Activated CD8-positive, alpha-beta memory T cell treated with anti-CD3 and anti-CD28 coated beads for 4 hours (primary cell): Measurements from ENCODE around the gene TC2N.
A peak's percentile ranks its signal among the peaks of the same experiment; 100 is the strongest.
"Not testable (repeated sequence)": the region's sequence is repeated elsewhere in the genome, so short reads cannot be mapped to it uniquely, and the experiment has no call there.

Experiments used
- DNase-seq, 2 donors: peaks; one replicate each; pipeline ENCODE4 v3.0.0-alpha.2; 2020; ENCODE audit warnings: low read depth in 2 of 2

The TC2N gene

DNA sequence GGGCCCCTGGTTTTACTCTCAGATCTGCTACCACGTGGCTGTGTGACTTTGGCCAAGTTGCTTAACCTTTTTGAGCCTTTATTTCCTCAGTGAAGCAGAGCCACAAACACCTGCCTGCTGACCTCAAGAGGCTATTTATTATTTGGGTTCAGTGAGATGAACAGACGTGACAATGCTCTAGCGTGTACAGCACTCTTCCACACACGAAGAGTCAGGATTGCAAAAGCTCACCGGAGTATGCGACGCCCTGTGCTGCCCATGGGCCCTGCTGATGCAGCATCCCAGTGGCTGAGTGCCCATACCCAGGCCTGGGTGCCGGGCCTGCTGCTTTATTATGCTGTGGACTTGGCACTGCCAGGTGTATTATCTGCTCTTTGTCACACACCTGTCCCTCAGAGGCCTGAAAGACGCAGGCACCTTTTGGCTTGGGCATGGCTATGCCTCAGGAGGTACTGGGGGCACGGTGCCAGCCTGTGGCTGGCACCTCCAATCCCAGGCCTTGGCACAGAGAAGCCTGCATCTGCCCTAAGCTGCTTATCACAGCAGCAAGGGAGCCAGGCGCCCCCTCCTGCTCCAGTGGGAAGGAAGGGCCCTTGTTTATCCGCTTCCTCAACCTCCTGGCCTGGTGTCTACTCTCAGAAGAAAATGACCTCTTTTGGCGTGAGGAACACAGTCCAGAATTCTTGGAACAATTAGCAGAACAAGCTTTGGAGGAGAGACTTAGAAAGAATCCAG, 22.3 kb upstream of the TC2N start:
- DNase-seq, result no peak

DNA sequence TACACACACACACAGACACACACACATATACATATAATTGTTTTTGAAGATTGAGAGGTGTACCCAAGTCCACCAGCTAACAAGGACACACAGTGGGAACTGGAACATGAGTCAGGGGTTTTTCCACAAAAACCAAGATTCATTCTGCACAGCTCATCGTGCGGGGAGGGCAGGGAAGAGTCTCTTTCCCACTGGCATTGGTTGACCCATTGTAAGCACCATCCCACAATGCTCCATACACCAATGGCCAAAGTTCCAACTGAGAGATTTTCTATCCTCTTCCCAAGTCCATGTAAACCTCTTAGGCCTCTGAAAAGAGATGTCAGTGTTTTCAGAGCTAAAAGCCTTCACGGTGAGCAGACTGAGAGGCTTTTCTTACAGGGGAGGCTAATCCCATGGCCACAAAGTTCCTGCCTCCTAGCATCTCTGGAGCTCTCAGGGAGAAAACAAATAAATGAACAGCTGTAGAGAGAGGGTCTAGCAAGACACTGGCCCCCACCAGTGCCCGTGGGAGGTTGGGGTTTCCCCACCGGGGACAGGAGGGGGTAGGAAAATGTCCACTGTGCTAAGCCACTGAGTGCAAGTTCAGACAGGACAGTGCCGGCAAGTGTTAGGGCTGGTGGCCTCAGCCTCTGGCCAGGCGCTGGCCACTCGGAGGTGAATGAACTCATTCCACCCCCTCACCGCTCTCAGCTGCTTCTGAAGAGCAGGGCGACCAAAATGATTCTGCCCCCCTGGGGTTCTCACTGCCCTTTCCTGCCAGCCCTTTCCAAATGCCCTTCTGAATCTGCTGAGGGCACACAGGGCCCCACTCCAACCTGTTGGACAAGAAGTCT, 21.5 kb upstream of the TC2N start:
- no peak for DNase-seq

DNA sequence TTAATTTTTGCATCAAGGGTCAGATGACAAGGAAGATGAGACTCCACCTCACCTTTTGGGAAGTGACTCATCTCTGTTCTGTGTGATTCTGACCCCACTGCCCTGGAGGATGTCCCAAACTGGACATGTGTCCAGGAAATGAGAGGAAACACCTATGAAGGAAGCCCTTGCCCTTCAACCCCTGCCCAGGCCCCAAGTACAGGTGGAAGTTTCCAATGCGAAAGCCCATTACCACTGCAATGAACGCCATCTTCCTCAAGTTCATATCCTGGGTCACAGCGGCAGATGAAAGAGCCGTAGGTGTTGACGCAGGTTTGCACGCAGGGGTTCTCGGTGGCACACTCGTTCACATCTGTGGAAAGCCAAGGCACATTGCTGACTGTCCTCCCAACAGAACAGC, 19.6 kb upstream of the TC2N start:
- DNase-seq, result no peak

DNA sequence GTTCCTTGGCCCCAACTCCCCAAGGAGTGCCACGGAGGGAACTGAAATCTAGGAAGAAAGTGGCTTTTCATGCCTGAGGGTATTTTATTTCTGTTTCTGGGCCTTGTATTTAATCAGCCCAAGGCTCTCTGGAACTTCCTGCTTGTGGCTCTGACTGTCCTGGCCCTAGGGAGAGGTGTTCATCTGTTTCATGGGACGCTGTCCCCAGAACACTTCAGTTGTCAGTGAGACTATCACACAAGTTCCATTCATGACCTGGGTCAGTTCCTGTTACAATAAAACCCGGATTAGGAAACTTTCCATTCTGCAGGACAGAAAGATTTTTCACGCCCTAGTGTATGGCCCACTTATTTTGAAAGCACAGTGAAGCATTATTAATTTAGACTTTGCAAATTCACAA, 18.5 kb upstream of the TC2N start:
- no peak for DNase-seq

DNA sequence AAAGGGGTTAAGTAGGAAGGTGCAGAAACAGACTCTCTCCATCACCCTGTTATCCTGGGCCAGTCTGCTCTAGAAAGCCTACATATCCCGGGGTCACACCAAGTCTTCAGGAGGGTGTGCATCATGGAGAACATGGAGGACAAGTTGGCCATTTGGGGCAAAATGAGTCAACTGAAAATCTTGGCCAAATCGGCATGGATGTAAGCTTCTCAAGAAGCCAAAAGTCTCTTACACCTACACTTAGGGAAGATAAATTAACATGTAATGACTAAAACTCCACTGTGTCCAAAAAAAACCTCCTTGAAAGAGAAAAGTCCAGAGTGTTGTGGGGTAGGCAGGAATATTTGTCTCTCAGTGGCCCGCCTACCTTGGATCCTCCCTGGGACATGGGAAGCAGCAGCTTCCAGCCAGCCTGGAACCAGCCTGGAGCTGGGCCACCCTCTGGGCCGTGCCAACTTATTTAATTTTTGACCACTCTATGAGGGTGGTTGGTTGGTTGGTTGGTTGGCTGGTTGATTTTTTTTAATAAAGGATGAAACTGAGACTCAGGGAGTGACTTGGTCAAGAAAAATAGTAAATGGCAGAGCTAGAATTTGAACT, 17.9 kb upstream of the TC2N start:
- no peak for DNase-seq

DNA sequence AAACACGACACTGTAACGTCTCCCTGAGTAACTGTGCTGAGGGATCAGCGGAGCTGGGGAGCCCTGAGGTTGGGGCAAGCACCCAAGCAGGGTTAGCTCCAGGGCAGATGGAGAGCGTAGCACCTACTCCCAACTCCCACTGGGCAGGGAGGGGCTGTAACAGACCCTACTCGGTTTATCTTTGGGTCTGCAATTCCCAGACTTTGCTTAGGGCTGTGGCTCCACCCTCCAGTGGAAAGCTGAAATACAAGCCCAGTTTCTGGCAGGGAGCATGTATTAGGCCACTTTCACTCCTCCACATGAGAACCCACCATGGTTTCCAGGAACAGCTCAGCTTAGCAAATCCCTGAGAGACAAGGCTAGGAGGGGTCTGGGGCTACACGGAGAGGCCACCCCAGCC, 17.3 kb upstream of the TC2N start:
- no peak for DNase-seq

DNA sequence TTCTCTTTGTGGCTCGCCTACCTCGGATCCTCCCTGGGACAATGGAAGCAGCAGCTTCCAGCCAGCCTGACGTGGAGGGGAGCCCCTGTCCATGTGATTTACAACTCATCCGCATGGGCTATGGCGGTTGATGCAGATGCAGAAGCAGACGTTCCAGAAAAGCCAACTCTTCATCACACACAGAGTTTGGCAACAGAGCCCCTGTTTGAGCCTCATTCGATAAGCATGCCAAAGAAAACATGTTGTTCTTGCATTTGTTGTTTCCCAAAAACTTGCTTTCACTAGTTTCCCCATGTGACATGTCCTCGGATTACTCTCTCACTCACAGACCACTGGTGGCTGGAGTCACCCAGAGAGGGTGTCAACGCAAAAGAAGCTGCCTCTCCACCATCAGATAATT, 16.4 kb upstream of the TC2N start:
- no peak for DNase-seq

DNA sequence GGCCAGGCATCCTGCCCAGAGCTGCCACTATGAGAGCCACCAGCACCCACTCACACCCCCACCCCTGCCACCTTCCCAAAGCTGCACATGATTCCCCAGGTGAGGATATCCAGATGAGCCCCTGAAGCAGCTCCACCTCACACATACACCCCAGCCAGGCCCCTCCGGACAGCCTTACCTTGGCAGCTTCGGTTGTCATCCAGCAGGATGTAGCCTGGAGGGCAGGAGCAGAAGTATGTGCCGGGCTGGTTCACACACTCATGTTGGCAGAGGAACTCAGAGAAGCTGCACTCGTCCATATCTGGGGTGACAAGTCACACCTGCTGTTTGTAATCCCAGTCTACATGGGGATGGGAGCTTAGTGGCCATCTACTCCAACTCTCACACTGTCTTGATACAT, 15.4 kb upstream of the TC2N start:
- DNase-seq, result no peak

DNA sequence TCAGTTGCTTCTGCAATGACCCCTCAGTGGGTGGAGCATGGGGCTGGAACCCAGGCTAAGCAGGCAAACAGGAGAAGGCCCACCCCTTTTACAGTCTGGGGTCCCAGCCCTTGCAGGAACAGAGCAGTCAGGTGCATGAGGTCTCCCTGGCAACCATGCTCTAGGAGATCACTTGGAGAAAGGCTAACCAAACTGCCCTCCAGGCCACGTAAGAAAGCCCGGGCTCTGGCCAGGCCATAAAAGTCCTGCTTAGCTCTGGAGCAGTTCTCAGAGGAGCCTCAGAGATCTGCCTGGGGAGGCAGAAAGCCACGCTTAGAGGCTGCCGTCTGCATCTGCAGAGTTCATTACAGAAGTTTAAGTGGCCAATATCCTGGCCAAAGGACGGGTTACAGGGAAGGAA, 15.0 kb upstream of the TC2N start:
- DNase-seq, result no peak

DNA sequence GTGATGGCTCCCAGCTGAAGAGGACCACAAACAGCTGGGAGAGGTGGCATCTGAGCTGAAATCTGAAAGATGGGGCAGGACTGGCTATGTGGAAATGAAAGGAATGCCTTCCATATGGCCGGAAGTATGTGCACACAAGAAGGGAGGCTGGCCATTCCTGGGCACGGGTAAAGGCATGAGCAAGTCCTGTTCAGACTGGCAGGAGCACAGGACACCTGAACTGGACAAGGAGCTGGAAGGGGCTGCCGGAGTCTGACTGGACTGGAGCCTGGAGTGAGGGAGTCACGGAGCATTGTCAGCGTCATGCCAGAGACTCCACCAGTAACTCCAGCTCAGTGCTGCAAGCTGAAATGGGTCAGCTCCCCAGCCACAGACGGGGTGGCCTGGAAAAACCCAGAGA, 11.9 kb upstream of the TC2N start:
- DNase-seq, result no peak

DNA sequence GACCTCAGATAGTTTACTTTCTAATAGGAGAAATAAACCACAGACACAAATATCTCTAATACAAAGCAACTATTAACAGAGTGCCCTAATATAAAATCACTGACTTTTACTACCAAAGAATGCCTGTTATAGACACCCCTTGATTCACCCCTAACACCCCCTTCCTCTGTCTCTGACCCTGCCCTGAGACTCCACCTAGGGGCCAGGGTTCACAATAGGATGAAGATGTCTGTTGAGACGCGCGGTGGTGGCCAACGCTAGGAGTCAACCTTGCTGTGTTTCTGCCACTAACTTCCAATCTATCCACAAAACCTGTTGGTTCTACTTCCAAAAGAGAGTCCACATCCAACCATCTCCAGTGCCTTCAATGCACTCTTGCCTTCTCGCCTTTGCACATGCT, 10.9 kb upstream of the TC2N start:
- no peak for DNase-seq

DNA sequence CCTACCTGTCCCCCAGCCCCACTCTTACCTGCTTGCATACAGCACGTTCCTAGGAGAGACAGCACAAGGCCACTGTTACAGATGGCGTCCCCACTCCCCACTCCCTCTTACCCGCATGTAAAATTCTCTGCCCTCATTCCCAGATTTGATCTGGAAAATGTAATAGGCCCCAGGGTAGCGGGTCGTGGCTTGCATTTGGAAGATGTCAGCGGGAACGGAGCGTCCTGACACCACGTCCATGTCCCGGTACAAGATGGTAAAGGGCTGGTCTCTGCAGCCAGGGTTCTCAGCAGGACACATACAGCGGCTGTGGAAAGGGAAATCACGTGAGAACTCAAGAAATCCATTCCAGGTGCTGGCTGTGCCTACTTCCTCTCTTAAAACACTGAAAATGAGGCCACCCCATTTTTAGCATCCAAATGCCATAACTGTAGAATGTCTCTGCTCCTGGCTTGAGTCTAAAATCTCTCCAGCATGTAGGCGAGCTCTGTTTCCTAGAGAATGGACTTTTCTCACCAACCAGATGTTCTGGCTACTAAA, 10.1 kb upstream of the TC2N start:
- DNase-seq, result no peak

DNA sequence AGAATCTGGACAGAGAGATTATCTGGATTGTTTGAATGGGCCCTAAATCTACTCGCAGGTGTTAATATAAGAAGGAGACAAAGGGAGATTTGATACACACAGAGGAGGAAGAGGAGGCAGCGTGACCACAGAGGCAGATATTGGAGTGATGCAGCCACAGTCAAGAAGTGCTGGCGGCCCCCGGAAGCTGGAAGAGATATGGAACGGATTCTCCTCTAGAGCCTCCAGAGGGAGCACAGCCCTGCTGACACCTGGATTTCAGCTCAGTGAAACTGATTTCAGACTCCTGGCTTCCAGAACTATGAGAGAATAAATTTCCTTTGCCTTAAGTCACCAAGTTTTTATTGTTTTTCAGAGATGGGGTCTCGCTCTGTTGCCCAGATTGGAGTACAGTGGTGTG, 9.2 kb upstream of the TC2N start:
- no peak for DNase-seq

DNA sequence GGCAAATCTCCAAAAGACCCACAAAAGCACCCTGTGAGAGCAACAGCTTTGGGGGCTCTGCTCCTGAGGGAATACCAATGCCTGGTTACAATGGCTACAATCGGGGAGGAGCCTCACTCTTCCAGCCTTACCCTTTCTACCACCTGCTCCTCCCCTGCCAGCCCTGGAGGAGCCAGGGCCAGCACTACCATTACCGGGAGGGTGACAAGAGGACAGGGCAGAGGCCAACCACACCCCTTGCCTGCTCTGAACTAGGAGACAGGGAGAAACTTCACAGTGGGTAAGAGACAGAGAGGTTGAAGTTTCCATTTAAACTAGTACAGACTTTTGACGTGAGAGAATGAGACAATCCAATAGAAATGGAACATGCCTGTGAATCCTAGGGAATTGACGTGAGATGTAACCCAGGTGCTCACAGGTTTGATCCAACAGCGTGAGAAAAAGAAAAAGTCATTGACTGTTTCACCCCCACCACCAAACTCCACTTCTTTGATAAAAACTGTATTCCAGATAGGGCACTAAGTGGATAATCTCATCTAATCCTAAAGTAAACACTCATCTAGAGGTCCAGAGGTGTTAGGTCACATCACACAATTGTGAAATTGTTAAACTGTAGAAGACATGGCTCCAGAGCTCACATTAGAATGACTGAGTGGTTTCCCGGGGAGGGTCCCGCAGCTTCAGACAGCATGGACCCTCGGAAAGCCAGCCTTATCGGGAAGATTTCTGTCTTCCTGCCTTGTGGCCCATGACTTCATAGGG, 8.4 kb upstream of the TC2N start:
- DNase-seq, result no peak

DNA sequence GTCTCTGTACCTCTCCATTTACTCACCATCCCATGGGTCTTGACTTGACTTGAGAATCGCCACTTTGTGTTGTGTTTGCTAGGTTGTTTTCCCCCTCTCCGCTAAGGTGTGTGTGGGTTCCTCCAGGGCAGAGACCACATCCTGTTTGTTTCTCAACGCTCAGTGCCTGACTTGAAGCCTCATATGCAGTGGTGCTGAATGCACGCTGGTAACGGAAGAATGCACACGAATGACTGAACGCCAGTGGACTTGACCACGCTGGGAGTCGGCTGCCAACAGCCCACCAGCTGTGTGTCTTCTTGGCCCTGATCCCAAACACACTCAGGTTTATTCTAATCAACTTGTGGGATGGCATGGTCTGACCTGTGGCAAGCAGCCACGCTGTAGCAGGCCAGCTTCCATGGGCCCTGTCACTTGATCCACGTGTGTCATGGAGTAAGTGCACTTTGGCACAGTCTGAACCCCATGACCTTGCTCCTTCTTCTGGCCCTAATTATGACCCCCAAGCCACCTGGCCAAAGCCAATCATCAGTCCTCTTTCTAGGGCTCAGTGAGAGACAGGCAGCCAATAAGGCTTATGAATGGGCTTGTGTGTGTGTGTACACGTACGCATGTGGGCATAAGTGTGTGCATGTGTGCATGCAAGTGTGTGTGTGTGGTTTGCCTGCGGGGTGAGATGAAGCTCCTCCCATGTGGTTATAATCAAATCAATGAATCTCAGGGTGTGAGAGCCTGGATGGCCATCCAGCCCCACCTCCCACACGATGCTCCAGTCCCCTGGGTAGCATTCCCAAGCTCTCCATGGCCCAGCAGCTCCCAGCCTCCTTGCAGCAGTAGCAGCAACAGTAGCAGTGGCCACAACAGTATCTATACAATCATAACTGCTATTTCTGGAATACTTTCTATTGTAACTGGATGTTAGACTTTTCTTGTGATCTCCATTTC, 6.4 kb upstream of the TC2N start:
- peak; percentile 38 to 41 for DNase-seq

DNA sequence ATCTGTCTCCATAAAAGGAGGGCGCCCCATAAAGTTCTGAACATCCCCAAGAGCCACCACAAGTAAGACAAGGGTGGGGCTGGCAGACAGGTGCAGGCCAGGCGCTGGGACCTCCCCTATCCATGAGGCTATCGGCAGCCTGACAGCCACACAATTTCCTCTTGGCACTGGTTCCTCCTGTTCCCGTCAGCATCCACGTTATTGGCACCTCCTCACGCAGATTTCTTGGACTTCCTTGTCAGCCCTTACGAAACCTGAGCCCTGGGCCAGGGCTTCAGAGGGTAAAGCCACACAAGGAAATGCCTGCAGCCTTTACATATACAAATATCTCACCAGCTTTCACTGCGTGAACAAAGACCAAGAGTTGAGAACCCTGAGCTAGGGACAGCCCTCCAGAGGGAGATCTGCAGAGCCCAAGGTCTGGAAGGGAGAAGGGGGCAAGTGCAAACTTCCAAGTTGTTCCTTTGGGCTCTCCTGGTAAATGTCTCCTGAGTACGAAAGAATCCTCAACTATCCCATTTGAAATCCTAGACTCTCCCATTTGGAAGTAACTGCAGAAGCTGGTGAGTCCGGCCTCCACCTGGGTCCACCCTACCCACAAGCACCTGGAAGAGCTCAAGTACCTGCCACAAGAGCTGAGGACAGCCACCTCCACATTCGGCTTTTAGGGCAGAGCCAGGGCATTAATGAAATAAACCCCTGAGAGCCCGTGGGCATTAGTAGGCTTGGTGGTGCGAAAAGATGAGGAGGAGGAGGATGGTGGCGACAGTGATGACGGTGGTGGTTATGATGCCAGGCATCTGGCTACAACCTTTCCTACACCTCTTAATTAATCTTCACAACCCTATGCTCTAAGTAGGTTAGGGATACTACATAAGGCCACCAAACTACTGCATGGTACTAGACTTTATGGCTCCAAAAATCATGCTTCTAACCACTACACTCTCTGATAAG, 5.5 kb upstream of the TC2N start:
- DNase-seq, result no peak

DNA sequence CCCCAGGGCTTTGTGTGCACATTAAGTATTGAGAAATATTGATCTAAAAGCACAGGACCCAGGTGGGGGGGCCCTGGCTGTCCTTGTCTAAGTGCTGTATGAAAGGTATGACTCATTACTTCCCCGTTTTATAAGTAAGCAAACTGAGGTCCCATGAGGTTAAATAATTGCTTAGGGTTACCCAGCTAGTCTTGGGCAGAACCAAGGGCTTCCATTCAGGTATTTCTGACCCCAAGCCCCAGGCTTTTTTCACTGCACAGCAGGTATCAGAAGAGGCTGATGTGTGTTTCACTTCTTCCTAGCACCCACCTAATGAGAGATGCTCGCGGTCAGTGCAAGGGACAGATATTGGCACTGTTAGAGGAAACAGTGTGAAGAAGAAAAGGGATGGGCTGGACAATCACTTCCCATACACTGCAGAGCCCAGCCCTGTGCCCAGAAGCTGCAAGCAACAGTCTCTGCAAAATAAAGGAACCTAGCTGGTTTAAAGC, 4.7 kb upstream of the TC2N start:
- peak in 1 of 2 donors; percentile 19 for DNase-seq

DNA sequence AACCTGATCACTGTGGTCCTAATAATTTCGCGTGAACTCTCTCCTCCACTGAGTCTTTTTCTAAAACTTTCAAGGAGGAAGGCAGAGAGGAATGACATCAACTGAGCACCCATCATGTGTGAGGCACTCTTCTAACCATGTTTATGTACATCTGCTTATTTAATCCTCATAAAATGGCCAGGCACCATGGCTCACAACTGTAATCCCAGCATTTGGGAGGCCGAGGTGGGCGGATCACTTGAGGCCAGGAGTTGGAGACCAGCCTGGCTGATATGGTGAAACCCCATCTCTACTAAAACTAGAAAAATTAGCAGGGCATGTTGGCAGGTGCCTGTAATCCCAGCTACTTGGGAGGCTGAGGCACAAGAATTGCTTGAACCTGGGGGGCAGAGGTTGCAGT, 4.1 kb upstream of the TC2N start:
- DNase-seq, result not testable (repeated sequence)

DNA sequence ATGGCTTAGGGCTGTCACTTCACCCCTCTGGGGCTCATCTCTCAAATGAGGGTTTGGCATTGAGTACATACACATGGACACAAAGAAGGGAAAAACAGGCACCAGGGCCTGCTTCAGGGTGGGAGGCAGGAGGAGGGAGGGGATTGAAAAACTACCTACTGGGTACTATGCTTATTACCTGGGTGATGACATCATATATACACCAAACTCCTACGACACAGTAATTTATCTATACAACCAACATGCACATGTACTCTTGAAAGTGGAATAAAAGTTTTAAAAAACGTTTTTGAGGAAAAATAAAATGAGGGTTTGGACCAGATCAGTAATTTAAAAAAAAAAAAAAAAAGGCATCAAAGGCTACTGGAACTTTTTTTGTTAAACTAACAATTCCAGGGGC, 3.6 kb upstream of the TC2N start:
- no peak for DNase-seq
